NB4 (cell line): ENCODE data around the gene SEPHS1.
A peak's percentile ranks its signal among the peaks of the same experiment; 100 is the strongest.

Experiments used
- CTCF ChIP-seq: IDR thresholded peaks from one replicate; pipeline ENCODE4 v1.5.1; 2012; ENCODE audit warnings: low read depth, low read length
- MYC ChIP-seq: IDR thresholded peaks from 2 replicates; pipeline ENCODE4 v1.6.1; 2011; ENCODE audit warnings: low read depth, low read length

DNA sequence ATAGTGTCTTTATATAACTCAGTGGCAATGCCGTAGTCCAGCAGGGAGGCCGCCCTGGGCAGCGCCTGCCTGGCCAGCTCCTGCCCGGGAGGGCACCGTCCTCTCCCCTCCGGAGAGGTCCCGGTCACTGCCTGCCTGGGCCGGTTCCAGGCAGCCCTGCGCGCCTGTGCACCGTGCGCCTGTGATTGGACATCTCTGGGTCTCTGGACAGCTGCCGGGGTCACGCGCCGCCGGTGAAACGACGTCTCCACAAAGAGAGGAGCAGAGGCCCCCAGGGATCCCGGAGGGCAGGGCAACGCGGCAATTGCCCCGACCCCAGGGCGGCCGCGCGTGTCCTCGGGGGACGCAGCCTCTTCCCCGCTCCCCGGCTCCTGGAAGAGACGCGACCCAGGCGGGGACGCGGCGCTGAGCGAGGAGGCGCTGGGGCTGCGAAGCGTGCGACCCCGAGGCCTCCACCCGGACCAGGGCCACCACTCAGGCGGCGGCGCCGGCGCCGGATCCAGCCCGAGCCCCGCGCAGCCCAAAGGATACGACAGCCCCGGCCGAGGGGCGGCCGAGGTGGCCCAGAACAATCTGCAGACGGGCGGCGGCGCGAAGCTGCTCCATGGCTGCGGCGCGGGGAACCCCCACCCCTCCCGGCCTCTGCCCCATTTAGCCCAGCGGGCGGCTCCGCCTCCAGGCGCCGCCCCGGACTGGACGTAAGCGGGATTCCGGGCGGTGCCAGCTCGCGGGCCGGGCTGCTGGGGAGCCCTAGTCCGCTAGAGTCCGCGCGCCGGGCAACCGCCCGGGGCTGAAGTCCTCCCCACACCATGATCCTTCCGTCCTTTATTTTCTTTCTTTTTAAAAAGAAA, 48.4 kb downstream of the SEPHS1 start, which contains the start of gene PHYH:
- TF ChIP-seq CTCF (no peak), MYC (0 out of 2 replicates have a peak, but pooled peaks have one; percentile 18)
